B cell (primary cell): ENCODE data around the gene DGKB. TPM values are rescaled to one million over a fixed set of nuclear protein-coding genes. Genes with fewer than 3 reads are reported as not detected.

Source experiments
- ATAC-seq: fragments of 200-7000 bp; cut with Tn5 transposase; one replicate; pipeline ENCODE4 v1.10.0; 2021; ENCODE audit warnings: low read depth, mild to moderate bottlenecking, moderate number of reproducible peaks, moderate library complexity
- CTCF ChIA-PET: fragments of 350-600 bp; sonication (Branson Sonifier 250); formaldehyde crosslinking; loops from one replicate; lab custom pipeline; 2021; ENCODE audit warnings: antibody characterized with exemption, inconsistent platforms; lab: Charles Lee
- POLR2A ChIA-PET: fragments of 350-600 bp; sonication (Branson Sonifier 250); formaldehyde crosslinking; loops from one replicate; lab custom pipeline; 2021; ENCODE audit warnings: antibody characterized with exemption; lab: Charles Lee
- DNase-seq: peaks from one replicate; pipeline ENCODE4 v3.0.0; 2013
- H2AFZ ChIP-seq: 2 replicates; pipeline ENCODE4 v1.6.1; 2012; ENCODE audit warnings: mild to moderate bottlenecking, low read depth, low read length; ENCODE audit not compliant: insufficient read depth, poor library complexity, severe bottlenecking
- H3K27ac ChIP-seq, 2 donors: 1 replicate in 1 of 2; 2 replicates in 1 of 2; pipeline ENCODE4 v1.5.1; 2012 to 2013; ENCODE audit warnings: low read length in 2 of 2, mild to moderate bottlenecking in 2 of 2, moderate library complexity in 1 of 2
- H3K27me3 ChIP-seq, 4 experiments: fragments of 200-600 bp in 1 of 4; sonication (generic) in 1 of 4; replicated peaks in 1 of 4; 1 replicate in 2 of 4; 2 replicates in 2 of 4; pipeline versions ENCODE4 v1.6.1 to v1.7.0; 2013 to 2016; ENCODE audit warnings: low read length in 3 of 4, mild to moderate bottlenecking in 2 of 4, mixed read lengths in 1 of 4, moderate library complexity in 1 of 4; ENCODE audit not compliant: insufficient read depth in 4 of 4, control insufficient read depth in 3 of 4; ENCODE audit errors: control extremely low read depth in 1 of 4
- H3K36me3 ChIP-seq, 2 experiments: replicated peaks in 1 of 2; 1 replicate in 1 of 2; 2 replicates in 1 of 2; pipeline versions ENCODE4 v1.6.1 to v1.7.1; 2013; ENCODE audit warnings: low read length in 1 of 2; ENCODE audit not compliant: insufficient read depth in 2 of 2, control insufficient read depth in 1 of 2; ENCODE audit errors: control extremely low read depth in 1 of 2, extremely low read depth in 1 of 2
- H3K4me1 ChIP-seq, 2 donors: fragments of 200-600 bp in 1 of 2; sonication (generic) in 1 of 2; 1 replicate in 1 of 2; 2 replicates in 1 of 2; pipeline versions ENCODE4 v1.5.1 to v1.6.1; 2013 to 2017; ENCODE audit warnings: low read length in 2 of 2; ENCODE audit not compliant: control insufficient read depth in 2 of 2, insufficient read depth in 2 of 2
- H3K4me2 ChIP-seq: replicated peaks from 2 replicates; pipeline ENCODE3; 2012; ENCODE audit warnings: mild to moderate bottlenecking, low read depth, low read length; ENCODE audit not compliant: poor library complexity, severe bottlenecking
- H3K4me3 ChIP-seq, 5 experiments: fragments of 200-600 bp in 1 of 5; sonication (generic) in 1 of 5; 1 replicate in 3 of 5; 2 replicates in 2 of 5; pipeline versions ENCODE4 v1.5.1 to v1.7.0; 2011 to 2016; ENCODE audit warnings: low read length in 4 of 5, mild to moderate bottlenecking in 4 of 5, low read depth in 2 of 5, control low read depth in 1 of 5, moderate library complexity in 1 of 5; ENCODE audit not compliant: insufficient read depth in 1 of 5; ENCODE audit errors: control extremely low read depth in 1 of 5, extremely low read depth in 1 of 5
- H3K79me2 ChIP-seq: fragments of 200-600 bp; sonication (generic); one replicate; pipeline ENCODE4 v1.6.0; 2016; ENCODE audit warnings: low read length; ENCODE audit not compliant: control insufficient read depth, insufficient read depth
- H3K9ac ChIP-seq: fragments of 200-600 bp; sonication (generic); 2 replicates; pipeline ENCODE4 v1.6.1; 2017; ENCODE audit warnings: mild to moderate bottlenecking, low read length, moderate library complexity
- H3K9me3 ChIP-seq, 3 donors: one replicate each; pipeline versions ENCODE4 v1.6.1 to v1.7.1; 2013; ENCODE audit warnings: low read length in 2 of 3; ENCODE audit not compliant: control insufficient read depth in 2 of 3, insufficient read depth in 1 of 3; ENCODE audit errors: control extremely low read depth in 1 of 3
- H4K20me1 ChIP-seq: 2 replicates; pipeline ENCODE4 v1.6.0; 2012; ENCODE audit warnings: mild to moderate bottlenecking, low read length; ENCODE audit not compliant: insufficient read depth, control insufficient read depth, poor library complexity, severe bottlenecking
- H3K27ac Mint-ChIP-seq: one replicate; pipeline ENCODE4 v1.8.0; 2021; ENCODE audit warnings: mixed read lengths
- H3K27me3 Mint-ChIP-seq: one replicate; pipeline ENCODE4 v1.8.0; 2021; ENCODE audit warnings: mixed read lengths
- H3K4me1 Mint-ChIP-seq: one replicate; pipeline ENCODE4 v1.8.0; 2021; ENCODE audit warnings: mixed read lengths
- H3K4me3 Mint-ChIP-seq: one replicate; pipeline ENCODE4 v1.8.0; 2021; ENCODE audit warnings: mixed read lengths
- H3K9me3 Mint-ChIP-seq: one replicate; pipeline ENCODE4 v1.8.0; 2022; ENCODE audit warnings: mixed read lengths; ENCODE audit not compliant: insufficient read depth
- EZH2 ChIP-seq: IDR thresholded peaks from 2 replicates; pipeline ENCODE4 v1.6.1; 2012; ENCODE audit warnings: borderline replicate concordance, low read depth, mild to moderate bottlenecking, moderate library complexity, low read length; ENCODE audit not compliant: insufficient read depth, poor library complexity, severe bottlenecking
- WGBS: methylation state at CpG from one replicate; pipeline ENCODE4 v1.1.5; 2013; ENCODE audit warnings: missing lambda C conversion rate; ENCODE audit not compliant: insufficient coverage; 5-methylcytosine and 5-hydroxymethylcytosine counted together
- intact Hi-C: fragments of 100-400 bp; cut with micrococcal nuclease; formaldehyde crosslinking; loops from one replicate; pipeline ENCODE4 v1.10.0; 2022
- polyA plus RNA-seq: library from polyadenylated mRNA; depleted of rRNA; stranded (reverse); fragments of >200 nt; gene quantifications from 2 replicates; pipeline ENCODE4 v1.2.3, GENCODE V29; 2012
- total RNA-seq, 2 donors: library from RNA; stranded (reverse); fragments of 120-200 nt in 1 of 2; gene quantifications; 1 replicate in 1 of 2; 2 replicates in 1 of 2; pipeline versions ENCODE4 v1.2.3 to v1.2.4, GENCODE V29; 2013 to 2022
- TF ChIP-seq, protein P1 (sequence below): fragments of 200-600 bp; IDR thresholded peaks from one replicate; pipeline ENCODE4 v1.8.0; 2022; ENCODE audit warnings: antibody characterized with exemption, mild to moderate bottlenecking

The DGKB gene
- total and polyA plus RNA-seq, 2 donors (not counting 1 experiment from before 2014, with no cell fraction given) = not detected

DNA sequence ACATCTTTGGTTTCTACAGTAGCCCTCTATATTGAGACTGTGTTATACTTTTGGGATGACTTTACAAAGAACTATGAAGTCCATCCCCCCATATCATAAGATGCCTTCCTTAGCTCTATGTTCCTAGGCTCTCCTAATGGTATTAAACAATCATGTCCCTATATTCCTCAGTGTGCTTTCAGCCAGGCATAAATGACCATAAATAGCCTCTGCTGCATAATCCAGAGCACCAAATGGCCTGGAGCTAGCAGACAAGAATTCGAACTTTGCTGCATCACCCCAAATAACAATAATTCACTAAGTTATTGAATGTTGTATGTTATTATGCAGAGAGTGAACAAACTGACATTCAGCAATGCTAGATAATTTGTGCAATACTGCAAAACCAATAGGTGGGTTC, 405.2 kb downstream of the DGKB start:
- TF ChIP-seq, protein P1, sequence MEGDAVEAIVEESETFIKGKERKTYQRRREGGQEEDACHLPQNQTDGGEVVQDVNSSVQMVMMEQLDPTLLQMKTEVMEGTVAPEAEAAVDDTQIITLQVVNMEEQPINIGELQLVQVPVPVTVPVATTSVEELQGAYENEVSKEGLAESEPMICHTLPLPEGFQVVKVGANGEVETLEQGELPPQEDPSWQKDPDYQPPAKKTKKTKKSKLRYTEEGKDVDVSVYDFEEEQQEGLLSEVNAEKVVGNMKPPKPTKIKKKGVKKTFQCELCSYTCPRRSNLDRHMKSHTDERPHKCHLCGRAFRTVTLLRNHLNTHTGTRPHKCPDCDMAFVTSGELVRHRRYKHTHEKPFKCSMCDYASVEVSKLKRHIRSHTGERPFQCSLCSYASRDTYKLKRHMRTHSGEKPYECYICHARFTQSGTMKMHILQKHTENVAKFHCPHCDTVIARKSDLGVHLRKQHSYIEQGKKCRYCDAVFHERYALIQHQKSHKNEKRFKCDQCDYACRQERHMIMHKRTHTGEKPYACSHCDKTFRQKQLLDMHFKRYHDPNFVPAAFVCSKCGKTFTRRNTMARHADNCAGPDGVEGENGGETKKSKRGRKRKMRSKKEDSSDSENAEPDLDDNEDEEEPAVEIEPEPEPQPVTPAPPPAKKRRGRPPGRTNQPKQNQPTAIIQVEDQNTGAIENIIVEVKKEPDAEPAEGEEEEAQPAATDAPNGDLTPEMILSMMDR = no peak
- no peak for TF ChIP-seq EZH2
- H3K36me3 ChIP-seq = no peaks in the 10 kb centered on the region
- H3K79me2 ChIP-seq = no peaks in the 10 kb centered on the region
- WGBS = no CpG with 5 or more reads among the region's 1 CpG
- Mint-ChIP-seq H3K4me1 (no peaks in the 10 kb centered on the region), H3K27ac (no peak overlapping the region), H3K27me3 (no peaks in the 10 kb centered on the region), H3K4me3 (no peak overlapping the region), H3K9me3 (peaks cover 7% of the 10 kb centered on the region)
- no peaks in the 10 kb centered on the region for H4K20me1 ChIP-seq
- no peaks in the 10 kb centered on the region for H3K4me1 ChIP-seq
- no peak overlapping the region for H3K4me2 ChIP-seq
- no peaks in the 10 kb centered on the region for H3K27me3 ChIP-seq
- no peak overlapping the region for H3K9ac ChIP-seq
- ATAC-seq (no peak), DNase-seq (no peak)
- H2AFZ ChIP-seq = no peak overlapping the region
- no peak overlapping the region for H3K4me3 ChIP-seq
- no peaks in the 10 kb centered on the region for H3K9me3 ChIP-seq
- no peak overlapping the region for H3K27ac ChIP-seq
- POLR2A ChIA-PET = no interaction called here
- intact Hi-C loops = no loop called here
- CTCF ChIA-PET = no interaction called here

DNA sequence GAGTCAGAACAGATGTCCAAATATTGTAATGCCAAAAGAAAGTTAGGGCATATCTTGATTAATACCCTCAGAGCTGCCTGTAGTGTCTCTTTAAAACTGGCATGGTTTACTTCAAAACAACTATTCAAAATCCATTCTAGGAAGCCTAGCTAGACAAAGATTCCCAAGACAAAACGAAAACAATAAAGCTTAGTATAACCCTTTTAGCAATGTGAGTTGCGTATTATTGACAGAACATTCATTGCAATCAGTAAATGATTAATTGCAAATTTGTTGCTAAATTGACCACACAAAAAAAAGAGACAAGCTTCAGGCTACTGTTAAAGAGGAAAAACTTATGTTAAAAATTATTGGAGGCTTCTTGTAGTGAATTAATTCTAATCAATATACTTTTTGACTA, 406.9 kb downstream of the DGKB start:
- Histone ChIP-seq H3K4me3 (no peak overlapping the region), H3K36me3 (no peaks in the 10 kb centered on the region), H3K4me2 (no peak overlapping the region), H3K79me2 (no peaks in the 10 kb centered on the region), H3K27ac (no peak overlapping the region), H2AFZ (no peak overlapping the region), H4K20me1 (no peaks in the 10 kb centered on the region), H3K9ac (no peak overlapping the region), H3K4me1 (no peaks in the 10 kb centered on the region), H3K9me3 (no peaks in the 10 kb centered on the region), H3K27me3 (no peaks in the 10 kb centered on the region)
- Mint-ChIP-seq H3K27me3 (no peaks in the 10 kb centered on the region), H3K4me3 (no peak overlapping the region), H3K27ac (no peak overlapping the region), H3K9me3 (no peaks in the 10 kb centered on the region), H3K4me1 (no peaks in the 10 kb centered on the region)
- no CpG with 5 or more reads among the region's 2 CpGs for WGBS
- TF ChIP-seq, protein P1 = no peak
- TF ChIP-seq EZH2 = no peak
- intact Hi-C loops = no loop called here
- no peak for ATAC-seq
- CTCF ChIA-PET = no interaction called here
- DNase-seq = no peak
- POLR2A ChIA-PET = no interaction called here
